Subcutaneous abdominal adipose tissue (tissue), 5 donors: ENCODE data around the gene TMEM253.
A peak's percentile ranks its signal among the peaks of the same experiment; 100 is the strongest.

Source experiments
- H3K27ac ChIP-seq: one replicate; pipeline ENCODE4 v1.7.0; 2013; ENCODE audit warnings: low read depth, mild to moderate bottlenecking, inconsistent platforms, low read length, moderate library complexity
- H3K27me3 ChIP-seq, 5 donors: one replicate each; pipeline ENCODE4 v1.7.0; 2013; ENCODE audit warnings: low read length in 5 of 5, inconsistent platforms in 1 of 5; ENCODE audit not compliant: control insufficient read depth in 5 of 5, insufficient read depth in 4 of 5
- H3K36me3 ChIP-seq, 5 donors: one replicate each; pipeline ENCODE4 v1.7.0; 2013; ENCODE audit warnings: low read length in 5 of 5; ENCODE audit not compliant: control insufficient read depth in 5 of 5, insufficient read depth in 5 of 5
- H3K4me1 ChIP-seq, 5 donors: one replicate each; pipeline ENCODE4 v1.7.0; 2013; ENCODE audit warnings: low read length in 5 of 5, mild to moderate bottlenecking in 3 of 5, moderate library complexity in 1 of 5; ENCODE audit not compliant: control insufficient read depth in 5 of 5, insufficient read depth in 5 of 5
- H3K4me3 ChIP-seq, 5 donors: one replicate each; pipeline ENCODE4 v1.7.0; 2013; ENCODE audit warnings: low read length in 5 of 5, low read depth in 1 of 5
- H3K9ac ChIP-seq, 5 donors: one replicate each; pipeline ENCODE4 v1.7.0; 2013; ENCODE audit warnings: low read length in 5 of 5, mild to moderate bottlenecking in 4 of 5, moderate library complexity in 3 of 5
- H3K9me3 ChIP-seq, 5 donors: one replicate each; pipeline ENCODE4 v1.7.0; 2013; ENCODE audit warnings: low read length in 5 of 5; ENCODE audit not compliant: control insufficient read depth in 5 of 5
- donor health status: healthy.
- donor health status: healthy.
- donor health status: healthy.
- donor health status: healthy.
- donor health status: healthy.

Gene TMEM253

GRCh38 chr14:21070610-21071224, 30.1 kb upstream of the TMEM253 start:
- Histone ChIP-seq H3K4me1 (peaks cover 16 to 57% (median 45%) of the 10 kb centered on the region in 5 donors), H3K9me3 (no peaks in the 10 kb centered on the region), H3K4me3 (peak overlapping the region; percentile 78 to 93 (median 87)), H3K9ac (peak overlapping the region; percentile 89 to 93 (median 91)), H3K27me3 (no peaks in the 10 kb centered on the region), H3K27ac (peak overlapping the region; percentile 98), H3K36me3 (peaks cover under 1 to 34% (median 29%) of the 10 kb centered on the region in 5 donors)

GRCh38 chr14:21071225-21072030, 29.4 kb upstream of the TMEM253 start:
- Histone ChIP-seq H3K9ac (peak overlapping the region; percentile 89 to 93 (median 91)), H3K27ac (peak overlapping the region; percentile 98), H3K27me3 (no peaks in the 10 kb centered on the region), H3K36me3 (peaks cover 4 to 42% (median 36%) of the 10 kb centered on the region in 5 donors), H3K4me3 (peak overlapping the region; percentile 78 to 88 (median 86)), H3K9me3 (no peaks in the 10 kb centered on the region), H3K4me1 (peaks cover 16 to 57% (median 45%) of the 10 kb centered on the region in 5 donors)

GRCh38 chr14:21072031-21072473, 28.8 kb upstream of the TMEM253 start:
- H3K36me3 ChIP-seq = peaks cover 4 to 48% (median 41%) of the 10 kb centered on the region in 5 donors
- H3K9ac ChIP-seq = peak overlapping the region in 4 of 5 donors; percentile 51 to 91 (median 74)
- peak overlapping the region; percentile 48 to 88 (median 86) for H3K4me3 ChIP-seq
- H3K27me3 ChIP-seq = no peaks in the 10 kb centered on the region
- peaks cover 16 to 57% (median 45%) of the 10 kb centered on the region in 5 donors for H3K4me1 ChIP-seq
- no peaks in the 10 kb centered on the region for H3K9me3 ChIP-seq
- peak overlapping the region; percentile 98 for H3K27ac ChIP-seq

- H3K4me1 ChIP-seq = peaks cover 16 to 57% (median 45%) of the 10 kb centered on the region in 5 donors
- H3K27me3 ChIP-seq = no peaks in the 10 kb centered on the region
- no peaks in the 10 kb centered on the region for H3K9me3 ChIP-seq
- peak overlapping the region in 1 of 5 donors; percentile 84 for H3K9ac ChIP-seq
- H3K27ac ChIP-seq = peak overlapping the region; percentile 98
- H3K4me3 ChIP-seq = peak overlapping the region in 1 of 5 donors; percentile 48
- H3K36me3 ChIP-seq = peaks cover 11 to 56% (median 48%) of the 10 kb centered on the region in 5 donors
Observed at GRCh38 chr14:21072781-21073339, 28.0 kb upstream of the TMEM253 start.

GRCh38 chr14:21073921-21074320, 26.9 kb upstream of the TMEM253 start:
- Histone ChIP-seq H3K27ac (no peak overlapping the region), H3K9me3 (no peaks in the 10 kb centered on the region), H3K27me3 (no peaks in the 10 kb centered on the region), H3K36me3 (peaks cover 11 to 67% (median 58%) of the 10 kb centered on the region in 5 donors), H3K9ac (peak overlapping the region in 1 of 5 donors; percentile 38), H3K4me1 (peaks cover 14 to 50% (median 38%) of the 10 kb centered on the region in 5 donors), H3K4me3 (no peak overlapping the region)

GRCh38 chr14:21074398-21075272, 26.2 kb upstream of the TMEM253 start:
- Histone ChIP-seq H3K27me3 (no peaks in the 10 kb centered on the region), H3K9me3 (no peaks in the 10 kb centered on the region), H3K4me3 (no peak overlapping the region), H3K27ac (no peak overlapping the region), H3K4me1 (peaks cover 14 to 43% (median 30%) of the 10 kb centered on the region in 5 donors), H3K36me3 (peaks cover 12 to 74% (median 65%) of the 10 kb centered on the region in 5 donors), H3K9ac (peak overlapping the region in 1 of 5 donors; percentile 41)

GRCh38 chr14:21075719-21076437, 25.0 kb upstream of the TMEM253 start:
- Histone ChIP-seq H3K4me3 (no peak overlapping the region), H3K9ac (no peak overlapping the region), H3K27me3 (no peaks in the 10 kb centered on the region), H3K36me3 (peaks cover 15 to 86% (median 78%) of the 10 kb centered on the region in 5 donors), H3K9me3 (no peaks in the 10 kb centered on the region), H3K4me1 (peaks cover 14 to 37% (median 22%) of the 10 kb centered on the region in 5 donors), H3K27ac (peak overlapping the region; percentile 27)

GRCh38 chr14:21077672-21078071, 23.2 kb upstream of the TMEM253 start:
- Histone ChIP-seq H3K9me3 (no peaks in the 10 kb centered on the region), H3K36me3 (peaks cover 15 to 100% (median 95%) of the 10 kb centered on the region in 5 donors), H3K4me3 (no peak overlapping the region), H3K9ac (no peak overlapping the region), H3K4me1 (peaks cover 4 to 27% (median 6%) of the 10 kb centered on the region in 5 donors), H3K27me3 (no peaks in the 10 kb centered on the region), H3K27ac (no peak overlapping the region)

GRCh38 chr14:21078287-21078686, 22.6 kb upstream of the TMEM253 start:
- Histone ChIP-seq H3K27me3 (no peaks in the 10 kb centered on the region), H3K36me3 (peaks cover 15 to 99% (median 94%) of the 10 kb centered on the region in 5 donors), H3K9me3 (no peaks in the 10 kb centered on the region), H3K4me1 (peaks cover 0 to 25% (median 0%) of the 10 kb centered on the region in 5 donors), H3K27ac (no peak overlapping the region), H3K9ac (no peak overlapping the region), H3K4me3 (no peak overlapping the region)
